Left renal cortex interstitium (tissue), 4 donors: Measurements from ENCODE around the gene SFMBT2. TPM values are rescaled to one million over a fixed set of nuclear protein-coding genes. Genes with fewer than 3 reads are reported as not detected.
"Not testable (repeated sequence)": the region's sequence is repeated elsewhere in the genome, so short reads cannot be mapped to it uniquely, and the experiment has no call there.

Experiments
- DNase-seq, 4 donors: peaks; one replicate each; pipeline ENCODE4 v3.0.0-alpha.2; 2013; ENCODE audit warnings: low read depth in 4 of 4, low spot score in 2 of 4, missing footprints in 1 of 4
- polyA plus RNA-seq, 4 donors: library from polyadenylated mRNA; unstranded; fragments of 120-200 nt; gene quantifications; one replicate each; pipeline ENCODE4 v1.2.1, GENCODE V29; 2013; ENCODE audit not compliant: insufficient read length in 4 of 4

The SFMBT2 gene
- polyA plus RNA-seq, 4 donors = 5.2 to 8.4 (median 6.4) TPM

GRCh38 chr10:7302392-7302906 lies 108.4 kb downstream of the SFMBT2 start:
- DNase-seq = no peak

- DNase-seq = no peak
Observed at GRCh38 chr10:7301006-7301778, 109.6 kb downstream of the SFMBT2 start.

DNA sequence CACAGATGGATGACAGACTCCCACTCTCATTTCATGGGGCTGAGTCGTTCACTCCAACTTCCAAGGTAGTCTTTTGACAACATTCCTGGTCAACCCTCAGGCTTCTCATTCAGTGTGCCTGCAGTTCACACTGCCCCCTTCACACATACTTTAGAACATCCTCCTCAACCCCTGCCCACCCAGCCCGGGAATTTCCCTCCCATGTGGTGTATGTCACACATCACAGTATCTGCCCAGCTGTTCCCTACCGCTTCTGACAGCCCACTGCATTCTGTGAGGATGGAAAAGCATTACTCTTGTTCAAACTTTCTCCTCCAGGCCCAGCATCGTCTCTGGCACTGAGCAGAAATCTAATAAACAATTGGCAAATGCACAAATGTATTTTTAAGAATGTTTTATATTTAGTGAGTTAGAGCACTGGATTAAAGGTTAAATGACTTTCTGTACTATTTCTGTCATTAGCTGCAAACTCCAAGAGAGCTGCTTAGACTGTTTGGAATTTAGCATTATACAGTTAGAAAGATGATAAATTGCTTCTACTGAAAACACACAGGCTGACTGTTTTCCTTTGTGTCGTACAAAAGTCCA lies 110.4 kb downstream of the SFMBT2 start:
- DNase-seq = peak in 2 of 4 donors; percentile 68 to 74

- not testable (repeated sequence) for DNase-seq
Observed at GRCh38 chr10:7299601-7300325, 111.1 kb downstream of the SFMBT2 start.

GRCh38 chr10:7298495-7298894 lies 112.3 kb downstream of the SFMBT2 start:
- DNase-seq = no peak

DNA sequence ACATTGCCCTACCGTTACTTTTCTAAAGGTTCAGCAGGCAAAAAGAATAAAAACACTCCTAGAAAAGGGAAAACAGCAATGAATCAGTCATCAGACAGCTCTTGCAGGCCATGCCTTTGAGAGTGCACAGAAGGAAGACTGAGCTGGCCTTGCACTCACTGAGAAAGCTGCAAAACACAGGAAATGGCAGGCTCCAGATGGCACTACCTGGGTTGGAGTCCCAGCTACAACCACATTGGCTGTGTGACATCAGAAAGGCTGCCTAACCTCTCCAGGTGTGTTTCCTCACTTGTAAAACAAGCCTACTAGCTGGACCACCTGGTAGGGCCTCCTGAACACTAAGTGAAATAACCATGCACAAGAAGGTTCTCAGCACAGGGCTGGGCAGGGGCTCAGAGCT lies 113.7 kb downstream of the SFMBT2 start:
- DNase-seq = no peak

DNA sequence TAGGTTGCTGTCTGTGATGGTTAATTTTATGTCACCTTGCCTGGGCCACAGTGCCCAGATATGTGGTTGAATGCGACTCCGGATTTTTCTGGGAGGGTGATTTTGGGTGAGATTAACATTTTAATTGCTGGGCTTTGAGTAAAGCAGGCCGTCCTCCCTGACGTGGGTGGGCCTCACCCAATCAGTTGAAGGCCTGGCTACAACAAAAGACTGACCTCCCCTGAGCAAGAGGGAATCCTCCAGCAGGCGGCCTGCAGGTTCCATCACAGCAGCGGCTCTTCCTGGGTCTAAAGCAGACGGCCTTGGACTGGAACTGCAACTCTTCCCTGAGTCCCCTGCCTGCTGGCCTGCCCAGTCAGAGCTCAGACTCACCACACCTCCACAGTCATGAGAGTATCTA lies 114.2 kb downstream of the SFMBT2 start:
- DNase-seq = no peak

- no peak for DNase-seq
Observed at GRCh38 chr10:7296076-7296475, 114.8 kb downstream of the SFMBT2 start.

GRCh38 chr10:7293378-7293920 lies 117.4 kb downstream of the SFMBT2 start:
- DNase-seq = no peak

GRCh38 chr10:7291487-7292270 lies 119.2 kb downstream of the SFMBT2 start:
- no peak for DNase-seq

- no peak for DNase-seq
Observed at GRCh38 chr10:7288060-7288690, 122.7 kb downstream of the SFMBT2 start.

GRCh38 chr10:7287377-7287776 lies 123.5 kb downstream of the SFMBT2 start:
- no peak for DNase-seq

- DNase-seq = no peak
Observed at GRCh38 chr10:7285522-7286322, 125.1 kb downstream of the SFMBT2 start.

GRCh38 chr10:7283246-7283645 lies 127.6 kb downstream of the SFMBT2 start:
- no peak for DNase-seq

- DNase-seq = no peak
Observed at GRCh38 chr10:7282457-7282856, 128.4 kb downstream of the SFMBT2 start.

DNA sequence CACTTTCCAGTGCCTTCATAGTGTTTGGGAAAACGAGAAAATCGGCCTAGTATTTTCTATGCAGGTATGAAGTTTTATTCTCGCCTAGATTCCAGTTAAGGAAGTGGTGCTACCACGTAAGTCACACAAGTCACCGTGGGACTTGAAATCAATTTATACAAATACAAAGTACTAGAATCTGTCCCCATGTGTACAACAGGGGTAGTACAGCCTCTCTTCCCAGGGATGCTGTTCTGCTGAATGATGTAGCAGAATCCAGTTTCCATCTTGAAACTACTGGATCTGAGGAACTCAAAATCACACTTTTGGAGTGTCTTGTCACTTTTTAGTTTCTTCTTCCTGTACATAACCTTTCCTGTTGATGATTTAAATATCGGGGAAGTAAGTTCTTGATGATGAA lies 129.4 kb downstream of the SFMBT2 start:
- DNase-seq = no peak

GRCh38 chr10:7279303-7279702 lies 131.5 kb downstream of the SFMBT2 start:
- no peak for DNase-seq

GRCh38 chr10:7277867-7278266 lies 133.0 kb downstream of the SFMBT2 start:
- DNase-seq = no peak

- no peak for DNase-seq
Observed at GRCh38 chr10:7277432-7277831, 133.4 kb downstream of the SFMBT2 start.
